PFSK-1 (cell line): ENCODE data around the gene VEGFD. TPM values are rescaled to one million over a fixed set of nuclear protein-coding genes. Genes with fewer than 3 reads are reported as not detected.

Experiments
- FOXP2 ChIP-seq: optimal IDR thresholded peaks from 2 replicates; pipeline ENCODE3; 2011; ENCODE audit warnings: borderline replicate concordance, control low read depth, inconsistent platforms; ENCODE audit not compliant: insufficient read depth; ENCODE audit errors: extremely low read length, extremely low read depth
- POLR2AphosphoS5 ChIP-seq: IDR thresholded peaks from 2 replicates; pipeline ENCODE4 v1.6.1; 2012; ENCODE audit warnings: low read depth, mild to moderate bottlenecking, control low read depth, low read length, moderate library complexity
- REST ChIP-seq, 2 experiments: IDR thresholded peaks; 2 replicates each; pipeline versions ENCODE4 v1.6.1 to v1.8.0; 2011 to 2012; ENCODE audit warnings: low read depth in 2 of 2, low read length in 2 of 2, control low read depth in 1 of 2, inconsistent platforms in 1 of 2, mild to moderate bottlenecking in 1 of 2, moderate library complexity in 1 of 2; ENCODE audit not compliant: insufficient read depth in 1 of 2
- SIN3A ChIP-seq: IDR thresholded peaks from 2 replicates; pipeline ENCODE4 v1.6.1; 2012; ENCODE audit warnings: mild to moderate bottlenecking, low read length, moderate library complexity, borderline replicate concordance; ENCODE audit not compliant: insufficient read depth
- TAF1 ChIP-seq: IDR thresholded peaks from 2 replicates; pipeline ENCODE4 v1.6.1; 2012; ENCODE audit warnings: low read length, control low read depth, borderline replicate concordance; ENCODE audit not compliant: insufficient read depth
- polyA plus RNA-seq: library from polyadenylated mRNA; unstranded; fragments of >200 nt; gene quantifications from one replicate; pipeline ENCODE4 v1.2.1, GENCODE V29; 2012; ENCODE audit warnings: low read depth, missing spikeins; ENCODE audit not compliant: insufficient read length

The VEGFD gene
- polyA plus RNA-seq = not detected

GRCh38 chrX:15384304-15384703 lies at the start of gene VEGFD:
VEGFD (minus strand) TSS chrX:15384413; CDS start chrX:15383946, 467 bp downstream.
- TF ChIP-seq REST (IDR thresholded peaks at IDR 0.05; ENCODE audit: insufficient read depth in 1 of 2, low read depth in 2 of 2, low read length in 2 of 2) (no peak), FOXP2 (no peak), POLR2AphosphoS5 (no peak), TAF1 (no peak), SIN3A (no peak)

GRCh38 chrX:15430584-15430983 lies 46.4 kb upstream of the VEGFD start:
- TF ChIP-seq FOXP2 (no peak), REST (IDR thresholded peaks at IDR 0.05; ENCODE audit: insufficient read depth in 1 of 2, low read depth in 2 of 2, low read length in 2 of 2) (no peak), TAF1 (no peak), SIN3A (no peak), POLR2AphosphoS5 (no peak)

- TF ChIP-seq REST (IDR thresholded peaks at IDR 0.05; ENCODE audit: insufficient read depth in 1 of 2, low read depth in 2 of 2, low read length in 2 of 2) (no peak), SIN3A (no peak), POLR2AphosphoS5 (no peak), TAF1 (no peak), FOXP2 (no peak)
Measured at GRCh38 chrX:15430076-15430475, 45.9 kb upstream of the VEGFD start.

- no peak for TF ChIP-seq SIN3A
- TF ChIP-seq POLR2AphosphoS5 = no peak
- no peak for TF ChIP-seq FOXP2
- no peak for TF ChIP-seq REST (IDR thresholded peaks at IDR 0.05; ENCODE audit: insufficient read depth in 1 of 2, low read depth in 2 of 2, low read length in 2 of 2)
- TF ChIP-seq TAF1 = no peak
Measured at GRCh38 chrX:15425024-15425423, 40.8 kb upstream of the VEGFD start.
